ENCODE measurements around the gene VSIG2. TPM values are rescaled to one million over a fixed set of nuclear protein-coding genes. Genes with fewer than 3 reads are reported as not detected.
A peak's percentile ranks its signal among the peaks of the same experiment; 100 is the strongest.

Gene VSIG2
- polyA plus RNA-seq, 3 donors = not detected

DNA sequence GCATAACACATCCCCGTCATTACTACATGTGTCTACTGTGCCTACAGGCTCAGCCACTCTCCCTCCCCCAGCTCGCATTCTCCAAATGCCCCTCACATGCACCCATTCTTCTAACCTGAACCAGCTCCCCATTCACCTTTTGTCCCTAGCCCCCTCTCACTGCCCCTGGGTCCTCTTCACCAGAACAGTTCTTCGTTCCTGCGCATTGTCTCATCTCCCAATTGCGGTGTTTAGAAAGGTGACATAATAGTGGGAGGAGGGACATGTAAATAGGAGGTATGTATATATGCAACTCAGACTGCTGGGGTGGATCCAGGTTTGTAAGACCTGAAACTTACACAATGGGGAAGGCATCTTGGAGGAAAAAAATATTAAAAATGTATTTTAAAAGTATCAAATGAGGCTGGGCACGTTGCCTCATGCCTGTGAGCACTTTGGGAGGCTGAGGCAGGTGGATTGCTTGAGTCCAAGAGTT lies 4.7 kb upstream of the VSIG2 start:
- H3K9me3 ChIP-seq (replicated peaks in 1 of 2; ENCODE audit: control insufficient read depth in 1 of 2, insufficient read depth in 1 of 2, low read length in 2 of 2) = peaks cover 3 to 12% of the 10 kb centered on the region in 2 donors
- no peaks in the 10 kb centered on the region for H3K79me2 ChIP-seq (ENCODE audit: insufficient read depth, low read length)
- H3K36me3 Mint-ChIP-seq = peaks cover 5 to 8% of the 10 kb centered on the region in 2 donors
- H4K20me1 ChIP-seq (ENCODE audit: insufficient read depth, low read length) = peaks cover 5% of the 10 kb centered on the region
- H3K9ac ChIP-seq (ENCODE audit: insufficient read depth, low read length, poor library complexity, severe bottlenecking) = no peak overlapping the region
- no peak overlapping the region for H2AFZ ChIP-seq (ENCODE audit: insufficient read depth, low read depth, low read length, poor library complexity, severe bottlenecking)
- H3K9me3 Mint-ChIP-seq = peaks cover 0 to 18% (median 12%) of the 10 kb centered on the region in 7 donors
- no peak overlapping the region for H3K27ac ChIP-seq (ENCODE audit: low read depth in 1 of 2, low read length in 2 of 2)
- intact Hi-C loops (cut with micrococcal nuclease) = loop anchor here in 1 of 2 donors (5.0 kb wide), 1 partner anchor 36 kb away; no protein-coding TSS in a partner anchor
- H3K27me3 Mint-ChIP-seq (ENCODE audit: low read depth in 3 of 3) = peaks cover 44 to 57% (median 44%) of the 10 kb centered on the region in 3 donors
- H3K4me1 ChIP-seq (ENCODE audit: control insufficient read depth in 1 of 2, insufficient read depth in 2 of 2, low read length in 2 of 2) = peaks cover 59 to 64% of the 10 kb centered on the region in 2 donors
- peak overlapping the region in 1 of 2 donors; percentile 35 for H3K4me3 Mint-ChIP-seq
- WGBS (ENCODE audit: insufficient coverage) = 89% methylated on average over 3 of the region's 6 CpGs
- no peak overlapping the region for H3K27ac Mint-ChIP-seq
- TF ChIP-seq, protein P1, sequence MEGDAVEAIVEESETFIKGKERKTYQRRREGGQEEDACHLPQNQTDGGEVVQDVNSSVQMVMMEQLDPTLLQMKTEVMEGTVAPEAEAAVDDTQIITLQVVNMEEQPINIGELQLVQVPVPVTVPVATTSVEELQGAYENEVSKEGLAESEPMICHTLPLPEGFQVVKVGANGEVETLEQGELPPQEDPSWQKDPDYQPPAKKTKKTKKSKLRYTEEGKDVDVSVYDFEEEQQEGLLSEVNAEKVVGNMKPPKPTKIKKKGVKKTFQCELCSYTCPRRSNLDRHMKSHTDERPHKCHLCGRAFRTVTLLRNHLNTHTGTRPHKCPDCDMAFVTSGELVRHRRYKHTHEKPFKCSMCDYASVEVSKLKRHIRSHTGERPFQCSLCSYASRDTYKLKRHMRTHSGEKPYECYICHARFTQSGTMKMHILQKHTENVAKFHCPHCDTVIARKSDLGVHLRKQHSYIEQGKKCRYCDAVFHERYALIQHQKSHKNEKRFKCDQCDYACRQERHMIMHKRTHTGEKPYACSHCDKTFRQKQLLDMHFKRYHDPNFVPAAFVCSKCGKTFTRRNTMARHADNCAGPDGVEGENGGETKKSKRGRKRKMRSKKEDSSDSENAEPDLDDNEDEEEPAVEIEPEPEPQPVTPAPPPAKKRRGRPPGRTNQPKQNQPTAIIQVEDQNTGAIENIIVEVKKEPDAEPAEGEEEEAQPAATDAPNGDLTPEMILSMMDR (IDR thresholded peaks at IDR 0.05) = no peak
- H3K4me3 ChIP-seq (replicated peaks in 1 of 3; ENCODE audit: low read depth in 2 of 3, low read length in 3 of 3) = no peak overlapping the region
- no peaks in the 10 kb centered on the region for H3K36me3 ChIP-seq (replicated peaks in 1 of 2; ENCODE audit: control insufficient read depth in 1 of 2, insufficient read depth in 2 of 2, low read length in 2 of 2)
- peaks cover 53% of the 10 kb centered on the region for H3K4me1 Mint-ChIP-seq
- no peak overlapping the region for H3K4me2 ChIP-seq (replicated peaks; ENCODE audit: extremely low read depth, low read length, poor library complexity, severe bottlenecking)
- peaks cover 24 to 34% of the 10 kb centered on the region in 2 donors for H3K27me3 ChIP-seq (ENCODE audit: control insufficient read depth in 2 of 2, insufficient read depth in 2 of 2, low read length in 2 of 2)
- no peak for DNase-seq

DNA sequence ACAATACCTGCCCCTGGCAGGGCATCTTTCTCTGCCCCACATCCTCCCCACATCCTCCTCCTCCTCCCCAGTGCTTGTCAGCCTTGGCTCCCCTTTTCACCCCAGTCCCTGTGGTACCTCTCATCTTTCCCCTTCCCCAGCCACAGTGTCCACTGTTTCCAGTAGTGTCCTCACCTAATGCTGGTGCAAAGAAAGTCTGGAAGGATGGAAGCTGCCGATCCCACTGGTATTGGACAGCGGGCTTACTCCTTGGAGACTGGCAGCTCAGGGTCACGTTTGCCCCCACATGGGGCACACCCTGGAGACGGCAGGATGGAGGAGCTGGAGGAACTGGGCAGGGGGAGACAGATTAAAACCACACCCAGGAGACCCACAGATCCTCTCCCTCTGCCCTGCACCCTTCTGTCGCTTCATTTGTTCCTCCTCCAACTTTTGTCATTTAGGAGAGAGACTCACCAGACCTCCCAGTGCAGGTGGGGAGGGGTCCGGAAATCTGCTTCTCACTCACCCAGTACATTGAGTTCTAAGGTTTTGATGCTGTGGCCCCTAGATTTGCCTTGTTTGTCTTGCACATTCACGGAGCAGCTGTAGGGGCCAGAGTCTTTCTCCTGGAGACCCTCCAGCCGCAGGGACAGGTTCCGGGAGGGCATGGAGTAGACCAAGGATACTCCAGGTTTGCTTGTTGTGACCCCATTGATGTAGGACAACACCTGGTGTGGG lies 4.1 kb upstream of the VSIG2 start:
- intact Hi-C loops (cut with micrococcal nuclease) = loop anchor here in 1 of 2 donors (5.0 kb wide), 1 partner anchor 36 kb away; no protein-coding TSS in a partner anchor
- H3K4me2 ChIP-seq (replicated peaks; ENCODE audit: extremely low read depth, low read length, poor library complexity, severe bottlenecking) = no peak overlapping the region
- no peak overlapping the region for H3K27ac ChIP-seq (ENCODE audit: low read depth in 1 of 2, low read length in 2 of 2)
- H4K20me1 ChIP-seq (ENCODE audit: insufficient read depth, low read length) = peaks cover under 1% of the 10 kb centered on the region
- TF ChIP-seq, protein P1 (IDR thresholded peaks at IDR 0.05) = no peak
- peaks cover 56 to 64% of the 10 kb centered on the region in 2 donors for H3K4me1 ChIP-seq (ENCODE audit: control insufficient read depth in 1 of 2, insufficient read depth in 2 of 2, low read length in 2 of 2)
- whole genome bisulfite sequencing (ENCODE audit: insufficient coverage) = 100% methylated on average over 4 of the region's 9 CpGs
- DNase-seq = no peak
- no peak overlapping the region for H3K4me3 ChIP-seq (replicated peaks in 1 of 3; ENCODE audit: low read depth in 2 of 3, low read length in 3 of 3)
- no peaks in the 10 kb centered on the region for H3K79me2 ChIP-seq (ENCODE audit: insufficient read depth, low read length)
- H2AFZ ChIP-seq (ENCODE audit: insufficient read depth, low read depth, low read length, poor library complexity, severe bottlenecking) = no peak overlapping the region
- peaks cover 0 to 14% (median 10%) of the 10 kb centered on the region in 7 donors for H3K9me3 Mint-ChIP-seq
- H3K27ac Mint-ChIP-seq = no peak overlapping the region
- peaks cover 3 to 6% of the 10 kb centered on the region in 2 donors for H3K9me3 ChIP-seq (replicated peaks in 1 of 2; ENCODE audit: control insufficient read depth in 1 of 2, insufficient read depth in 1 of 2, low read length in 2 of 2)
- H3K4me3 Mint-ChIP-seq = no peak overlapping the region
- H3K9ac ChIP-seq (ENCODE audit: insufficient read depth, low read length, poor library complexity, severe bottlenecking) = no peak overlapping the region
- peaks cover 47% of the 10 kb centered on the region for H3K4me1 Mint-ChIP-seq
- H3K36me3 ChIP-seq (replicated peaks in 1 of 2; ENCODE audit: control insufficient read depth in 1 of 2, insufficient read depth in 2 of 2, low read length in 2 of 2) = no peaks in the 10 kb centered on the region
- H3K27me3 ChIP-seq (ENCODE audit: control insufficient read depth in 2 of 2, insufficient read depth in 2 of 2, low read length in 2 of 2) = peaks cover 18 to 28% of the 10 kb centered on the region in 2 donors
- peaks cover 5 to 6% of the 10 kb centered on the region in 2 donors for H3K36me3 Mint-ChIP-seq
- peaks cover 38 to 57% (median 41%) of the 10 kb centered on the region in 3 donors for H3K27me3 Mint-ChIP-seq (ENCODE audit: low read depth in 3 of 3)
